Jurkat, Clone E6-1 (cell line): Measurements from ENCODE around the gene CALN1.

Experiments used
- DNase-seq: peaks from one replicate; pipeline ENCODE4 v3.0.0-alpha.2; 2011; ENCODE audit warnings: low read depth, low spot score
- H3K4me3 ChIP-seq: 2 replicates; pipeline ENCODE4 v1.5.1; 2011; ENCODE audit warnings: mild to moderate bottlenecking, low read length, control low read depth, moderate library complexity

CALN1 gene

GRCh38 chr7:72335561-72336381, 76.4 kb downstream of the CALN1 start:
- DNase-seq = no peak
- no peak overlapping the region for H3K4me3 ChIP-seq

- no peak overlapping the region for H3K4me3 ChIP-seq
- DNase-seq = no peak
Measured at GRCh38 chr7:72334698-72335097, 77.4 kb downstream of the CALN1 start.

GRCh38 chr7:72334066-72334465, 78.1 kb downstream of the CALN1 start:
- DNase-seq = no peak
- no peak overlapping the region for H3K4me3 ChIP-seq

GRCh38 chr7:72326811-72327210, 85.3 kb downstream of the CALN1 start:
- H3K4me3 ChIP-seq = no peak overlapping the region
- no peak for DNase-seq

- DNase-seq = no peak
- no peak overlapping the region for H3K4me3 ChIP-seq
Measured at GRCh38 chr7:72326365-72326764, 85.8 kb downstream of the CALN1 start.

GRCh38 chr7:72325561-72325960, 86.6 kb downstream of the CALN1 start:
- DNase-seq = no peak
- H3K4me3 ChIP-seq = no peak overlapping the region

- no peak overlapping the region for H3K4me3 ChIP-seq
- no peak for DNase-seq
Measured at GRCh38 chr7:72321637-72322036, 90.5 kb downstream of the CALN1 start.

GRCh38 chr7:72321081-72321480, 91.1 kb downstream of the CALN1 start:
- no peak for DNase-seq
- H3K4me3 ChIP-seq = no peak overlapping the region

- no peak overlapping the region for H3K4me3 ChIP-seq
- no peak for DNase-seq
Measured at GRCh38 chr7:72317341-72317740, 94.8 kb downstream of the CALN1 start.

GRCh38 chr7:72316148-72316547, 96.0 kb downstream of the CALN1 start:
- H3K4me3 ChIP-seq = no peak overlapping the region

GRCh38 chr7:72313906-72314305, 98.2 kb downstream of the CALN1 start:
- DNase-seq = no peak
- H3K4me3 ChIP-seq = no peak overlapping the region

More at GRCh38 chr7:72316148-72316547, 96.0 kb downstream of the CALN1 start:
- no peak for DNase-seq

GRCh38 chr7:72310301-72310700, 101.8 kb downstream of the CALN1 start:
- no peak for DNase-seq

GRCh38 chr7:72309476-72309875, 102.7 kb downstream of the CALN1 start:
- no peak overlapping the region for H3K4me3 ChIP-seq
- DNase-seq = no peak

More at GRCh38 chr7:72310301-72310700, 101.8 kb downstream of the CALN1 start:
- no peak overlapping the region for H3K4me3 ChIP-seq

GRCh38 chr7:72308986-72309385, 103.2 kb downstream of the CALN1 start:
- H3K4me3 ChIP-seq = no peak overlapping the region
- DNase-seq = no peak

GRCh38 chr7:72307566-72307965, 104.6 kb downstream of the CALN1 start:
- no peak for DNase-seq
- no peak overlapping the region for H3K4me3 ChIP-seq

- no peak overlapping the region for H3K4me3 ChIP-seq
- DNase-seq = no peak
Measured at GRCh38 chr7:72298912-72299311, 113.2 kb downstream of the CALN1 start.

GRCh38 chr7:72298091-72298490, 114.0 kb downstream of the CALN1 start:
- H3K4me3 ChIP-seq = no peak overlapping the region
- DNase-seq = no peak

- no peak for DNase-seq
- H3K4me3 ChIP-seq = no peak overlapping the region
Measured at GRCh38 chr7:72297636-72298035, 114.5 kb downstream of the CALN1 start.

- H3K4me3 ChIP-seq = no peak overlapping the region
- DNase-seq = no peak
Measured at GRCh38 chr7:72292794-72293193, 119.3 kb downstream of the CALN1 start.

GRCh38 chr7:72292118-72292517, 120.0 kb downstream of the CALN1 start:
- H3K4me3 ChIP-seq = no peak overlapping the region

GRCh38 chr7:72286519-72286918, 125.6 kb downstream of the CALN1 start:
- DNase-seq = no peak
- H3K4me3 ChIP-seq = no peak overlapping the region

More at GRCh38 chr7:72292118-72292517, 120.0 kb downstream of the CALN1 start:
- no peak for DNase-seq
